ENCODE measurements around the gene UQCRQ. TPM values are rescaled to one million over a fixed set of nuclear protein-coding genes. Genes with fewer than 3 reads are reported as not detected.

The UQCRQ gene
- total RNA-seq: 158 and 165 TPM in 2 replicates

DNA sequence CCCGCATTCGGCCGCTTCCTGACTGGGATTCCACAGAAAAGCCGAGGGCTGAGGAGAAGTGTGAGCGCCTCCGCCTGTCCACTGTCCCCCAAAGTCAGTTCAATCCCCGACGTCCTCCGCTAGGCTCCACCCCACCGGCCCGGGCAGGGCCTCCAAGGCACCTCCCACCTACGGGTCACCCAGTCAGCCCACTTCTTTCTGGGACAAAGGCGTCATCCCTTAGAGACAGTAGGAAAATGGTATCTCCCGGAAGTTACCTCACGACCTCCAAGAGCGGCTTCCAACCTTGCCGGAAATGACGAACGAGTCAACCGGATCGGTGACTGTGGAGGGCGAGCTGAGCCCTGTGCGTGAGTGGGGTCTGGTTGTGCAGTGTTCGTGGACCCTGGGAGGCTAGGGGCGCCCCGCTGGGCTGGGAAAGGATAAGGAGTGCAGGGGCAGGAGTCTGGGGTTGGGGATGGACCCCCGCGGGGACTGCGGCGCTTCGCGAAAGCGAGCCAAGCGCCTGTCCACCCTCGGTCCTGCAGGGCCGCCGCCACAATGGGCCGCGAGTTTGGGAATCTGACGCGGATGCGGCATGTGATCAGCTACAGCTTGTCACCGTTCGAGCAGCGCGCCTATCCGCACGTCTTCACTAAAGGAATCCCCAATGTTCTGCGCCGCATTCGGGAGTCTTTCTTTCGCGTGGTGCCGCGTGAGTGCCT lies at the start of gene UQCRQ, which contains the start of gene GDF9:
Gene UQCRQ, plus strand, starts transcription at position 301 of the 704 bp plus-strand sequence. Its CDS starts 240 bp downstream, at position 541.
Gene GDF9, minus strand, starts transcription at position 128 of the 704 bp plus-strand sequence. CDS start 1,936 bp downstream, outside the sequence.
- peak; percentile 100 for DNase-seq (ENCODE audit: extremely low read depth, low read depth, low spot score)

GRCh38 chr5:132817011-132817410 lies 49.4 kb upstream of the UQCRQ start:
- no peak for DNase-seq (ENCODE audit: extremely low read depth, low read depth, low spot score)

DNA sequence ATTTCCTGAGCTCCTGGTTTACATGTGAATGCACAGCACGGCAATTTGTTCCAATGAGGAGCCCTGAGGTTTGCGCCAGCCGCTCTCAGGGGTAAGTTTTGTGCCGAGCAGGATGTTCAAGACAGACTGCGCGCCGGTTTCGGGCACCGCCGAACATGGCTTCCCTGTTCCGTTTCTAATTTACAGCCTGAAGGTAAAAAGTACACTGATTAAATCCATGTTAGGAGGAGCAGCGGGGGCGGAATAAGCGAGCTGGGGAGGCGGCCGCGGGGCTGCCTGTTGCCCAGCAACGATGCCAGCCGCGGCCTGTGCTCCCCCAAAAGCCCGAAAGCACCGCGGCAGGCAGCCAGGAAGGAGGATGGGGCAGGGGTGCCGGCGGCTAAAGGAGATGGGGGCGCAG lies 47.0 kb upstream of the UQCRQ start:
- no peak for DNase-seq (ENCODE audit: extremely low read depth, low read depth, low spot score)

GRCh38 chr5:132820162-132820754 lies 46.2 kb upstream of the UQCRQ start:
- peak; percentile 82 for DNase-seq (ENCODE audit: extremely low read depth, low read depth, low spot score)

DNA sequence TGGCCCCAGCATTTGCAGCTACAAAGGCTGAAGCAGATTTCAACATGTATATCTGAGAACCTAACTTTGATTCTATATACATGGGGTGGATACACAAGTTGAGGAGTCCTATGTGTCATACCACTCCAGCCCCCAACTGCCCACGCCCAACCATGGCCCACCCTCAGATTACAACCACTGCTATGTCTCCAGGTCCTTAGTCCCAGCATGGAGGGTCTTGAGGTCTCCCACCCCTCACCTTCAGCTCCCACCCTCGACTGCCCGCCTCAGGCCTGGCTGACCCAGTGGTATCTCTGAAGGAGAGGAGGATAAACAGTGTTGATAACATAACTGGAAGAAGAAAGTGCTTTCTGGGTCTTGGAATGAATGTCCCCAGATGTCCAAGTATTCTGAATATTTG lies 45.1 kb upstream of the UQCRQ start:
- DNase-seq (ENCODE audit: extremely low read depth, low read depth, low spot score): no peak

- no peak for DNase-seq (ENCODE audit: extremely low read depth, low read depth, low spot score)
Measured at GRCh38 chr5:132821791-132822190, 44.7 kb upstream of the UQCRQ start.

- no peak for DNase-seq (ENCODE audit: extremely low read depth, low read depth, low spot score)
Measured at GRCh38 chr5:132822650-132823480, 43.6 kb upstream of the UQCRQ start.

DNA sequence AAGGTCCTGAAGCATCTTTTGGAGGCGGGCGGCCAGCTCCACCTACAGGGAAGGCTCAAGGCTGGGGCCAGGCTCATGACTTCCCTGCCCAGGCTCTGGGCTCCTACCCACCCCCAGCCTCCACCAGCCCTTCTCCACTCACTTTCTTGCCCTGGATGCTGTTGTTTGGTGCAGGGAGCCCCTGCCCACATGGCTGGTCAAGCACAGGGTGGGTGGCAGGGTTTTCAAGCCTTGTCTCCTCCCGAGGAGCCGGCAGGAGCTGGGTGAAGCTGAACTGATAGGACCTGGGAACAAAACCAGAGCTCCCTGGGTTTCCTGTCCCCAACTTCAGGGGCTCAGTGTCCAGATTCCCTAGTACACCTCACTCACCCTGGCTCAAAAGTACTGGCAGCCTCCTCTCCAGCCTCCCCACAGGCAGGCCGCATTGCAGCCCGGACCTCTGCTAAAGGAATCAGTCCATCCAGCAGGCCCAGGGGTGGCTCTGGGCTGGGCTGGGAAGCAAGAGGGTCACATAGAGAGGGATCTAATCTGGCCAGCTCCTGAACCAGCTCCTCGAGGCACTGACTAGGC lies 42.9 kb upstream of the UQCRQ start:
- no peak for DNase-seq (ENCODE audit: extremely low read depth, low read depth, low spot score)

- DNase-seq (ENCODE audit: extremely low read depth, low read depth, low spot score): no peak
Measured at GRCh38 chr5:132824426-132824825, 42.0 kb upstream of the UQCRQ start.

- no peak for DNase-seq (ENCODE audit: extremely low read depth, low read depth, low spot score)
Measured at GRCh38 chr5:132825033-132825833, 41.2 kb upstream of the UQCRQ start.

- no peak for DNase-seq (ENCODE audit: extremely low read depth, low read depth, low spot score)
Measured at GRCh38 chr5:132825834-132826391, 40.5 kb upstream of the UQCRQ start.

DNA sequence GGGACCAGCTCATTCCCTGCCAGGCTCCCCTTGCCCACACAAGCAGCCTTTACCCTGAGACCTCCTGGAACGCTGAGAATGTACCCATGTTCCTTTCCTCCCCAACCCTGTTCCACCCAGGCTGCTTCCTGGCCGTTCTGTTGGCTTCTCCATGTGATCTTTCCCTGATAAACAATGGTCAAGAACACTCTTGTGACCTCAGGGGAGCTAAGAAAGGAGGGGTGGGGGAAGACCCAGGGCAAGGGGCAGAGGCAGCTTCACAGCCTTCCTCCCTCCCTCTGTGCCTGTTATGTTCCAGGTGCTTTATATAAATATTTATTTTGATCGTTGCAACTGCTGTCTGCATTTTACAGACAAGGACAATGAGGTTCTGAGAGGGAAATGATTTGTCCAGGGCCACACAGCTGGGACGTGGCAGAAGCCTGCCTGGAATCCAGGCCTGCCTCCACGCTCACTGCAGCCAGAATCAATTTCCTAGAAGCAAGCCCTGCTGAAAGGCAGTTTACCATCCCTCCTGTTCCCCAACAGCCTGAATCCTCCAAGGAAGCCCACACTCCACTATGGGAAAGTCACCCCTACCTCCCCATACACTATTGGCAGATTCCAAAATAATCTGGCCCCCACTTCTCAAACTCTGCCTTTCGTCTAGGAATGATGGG lies 39.9 kb upstream of the UQCRQ start:
- no peak for DNase-seq (ENCODE audit: extremely low read depth, low read depth, low spot score)

GRCh38 chr5:132827943-132828673 lies 38.3 kb upstream of the UQCRQ start:
- no peak for DNase-seq (ENCODE audit: extremely low read depth, low read depth, low spot score)

DNA sequence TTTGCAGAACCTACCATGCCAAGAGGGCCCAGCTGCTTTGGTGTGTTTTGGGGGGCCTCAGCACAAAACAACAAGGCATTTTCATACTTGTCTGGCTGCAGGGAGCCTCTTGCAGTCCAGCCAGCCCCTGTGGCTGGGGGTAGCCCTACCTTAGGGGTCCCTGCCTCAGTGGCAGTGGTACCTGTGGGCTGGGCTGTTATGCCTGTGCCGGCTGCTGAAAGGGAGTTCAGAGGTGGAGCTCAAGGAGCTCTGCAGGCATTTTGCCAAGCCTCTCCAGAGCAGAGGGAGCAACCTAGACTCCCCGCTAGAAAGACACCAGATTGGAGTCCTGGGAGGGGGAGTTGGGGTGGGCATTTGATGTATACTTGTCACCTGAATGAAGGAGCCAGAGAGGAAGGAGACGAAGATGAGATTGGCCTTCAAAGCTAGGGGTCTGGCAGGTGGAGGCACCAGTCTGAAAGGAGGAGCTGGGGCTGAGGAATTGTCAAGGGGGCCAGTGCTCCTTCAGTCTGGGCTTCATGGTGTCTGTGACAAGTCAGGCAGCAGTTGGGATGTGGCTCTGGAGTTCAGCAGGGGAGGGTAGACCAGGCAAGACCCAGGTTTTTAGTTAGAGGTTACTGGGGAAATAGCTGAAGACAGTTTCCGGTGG lies 37.5 kb upstream of the UQCRQ start:
- no peak for DNase-seq (ENCODE audit: extremely low read depth, low read depth, low spot score)

- DNase-seq (ENCODE audit: extremely low read depth, low read depth, low spot score): no peak
Measured at GRCh38 chr5:132829742-132830435, 36.6 kb upstream of the UQCRQ start.

GRCh38 chr5:132830436-132831094 lies 35.9 kb upstream of the UQCRQ start, which contains the start of gene SHROOM1:
Gene SHROOM1, minus strand, starts transcription at chr5:132830647. Its CDS starts 4,507 bp downstream, at chr5:132826140.
- DNase-seq (ENCODE audit: extremely low read depth, low read depth, low spot score): no peak

Measured in glomerular endothelial cell (primary cell).